ENCODE data around the gene SIGLEC14.
"Not testable (repeated sequence)": the region's sequence is repeated elsewhere in the genome, so short reads cannot be mapped to it uniquely, and the experiment has no call there.

The SIGLEC14 gene

GRCh38 chr19:51646730-51647129 lies at the start of gene SIGLEC14:
TSS of gene SIGLEC14 (minus strand) at chr19:51646825. CDS start at chr19:51646759, 66 bp downstream.
- H3K4me1 Mint-ChIP-seq (ENCODE audit: low read depth) = peaks cover 64% of the 10 kb centered on the region
- H3K27me3 Mint-ChIP-seq = not testable (repeated sequence)

GRCh38 chr19:51695702-51696315 lies 49.2 kb upstream of the SIGLEC14 start:
- H3K4me3 Mint-ChIP-seq = no peak overlapping the region
- no peaks in the 10 kb centered on the region for H3K36me3 Mint-ChIP-seq (ENCODE audit: low read depth)
- intact Hi-C loops (cut with micrococcal nuclease) = no loop called here
- H3K9me3 Mint-ChIP-seq = no peaks in the 10 kb centered on the region
- peaks cover 29% of the 10 kb centered on the region for H3K4me1 Mint-ChIP-seq (ENCODE audit: low read depth)
- H3K27me3 Mint-ChIP-seq = peaks cover 79% of the 10 kb centered on the region
- H3K27ac Mint-ChIP-seq = no peak overlapping the region

More at GRCh38 chr19:51646730-51647129, at the start of gene SIGLEC14:
- H3K9me3 Mint-ChIP-seq; intact Hi-C loops (cut with micrococcal nuclease): not testable (repeated sequence)
- Mint-ChIP-seq H3K36me3 (ENCODE audit: low read depth) (peaks cover 27% of the 10 kb centered on the region), H3K4me3 (peak within 1 kb of the TSS; percentile 53), H3K27ac (peak within 1 kb of the TSS; percentile 75)

GRCh38 chr19:51695088-51695487 lies 48.5 kb upstream of the SIGLEC14 start:
- Mint-ChIP-seq H3K9me3 (no peaks in the 10 kb centered on the region), H3K27ac (no peak overlapping the region)

GRCh38 chr19:51694318-51695085 lies 47.9 kb upstream of the SIGLEC14 start:
- H3K36me3 Mint-ChIP-seq (ENCODE audit: low read depth) = no peaks in the 10 kb centered on the region
- H3K27me3 Mint-ChIP-seq = peaks cover 82% of the 10 kb centered on the region
- no peak overlapping the region for H3K27ac Mint-ChIP-seq
- H3K4me3 Mint-ChIP-seq = no peak overlapping the region
- intact Hi-C loops (cut with micrococcal nuclease) = no loop called here
- no peaks in the 10 kb centered on the region for H3K9me3 Mint-ChIP-seq
- H3K4me1 Mint-ChIP-seq (ENCODE audit: low read depth) = peaks cover 39% of the 10 kb centered on the region

More at GRCh38 chr19:51695088-51695487, 48.5 kb upstream of the SIGLEC14 start:
- Mint-ChIP-seq H3K4me3 (no peak overlapping the region), H3K27me3 (peaks cover 81% of the 10 kb centered on the region), H3K36me3 (ENCODE audit: low read depth) (no peaks in the 10 kb centered on the region), H3K4me1 (ENCODE audit: low read depth) (peaks cover 33% of the 10 kb centered on the region)
- intact Hi-C loops (cut with micrococcal nuclease) = no loop called here

GRCh38 chr19:51693819-51694218 lies 47.2 kb upstream of the SIGLEC14 start:
- no peaks in the 10 kb centered on the region for H3K36me3 Mint-ChIP-seq (ENCODE audit: low read depth)
- H3K4me3 Mint-ChIP-seq = no peak overlapping the region
- H3K27ac Mint-ChIP-seq = no peak overlapping the region
- H3K27me3 Mint-ChIP-seq = peaks cover 80% of the 10 kb centered on the region
- H3K4me1 Mint-ChIP-seq (ENCODE audit: low read depth) = peaks cover 41% of the 10 kb centered on the region
- H3K9me3 Mint-ChIP-seq = no peaks in the 10 kb centered on the region
- intact Hi-C loops (cut with micrococcal nuclease) = no loop called here

- intact Hi-C loops (cut with micrococcal nuclease) = no loop called here
- Mint-ChIP-seq H3K4me1 (ENCODE audit: low read depth) (peaks cover 46% of the 10 kb centered on the region), H3K27me3 (peaks cover 81% of the 10 kb centered on the region), H3K4me3 (no peak within 1 kb of the TSS), H3K36me3 (ENCODE audit: low read depth) (no peaks in the 10 kb centered on the region), H3K27ac (no peak within 1 kb of the TSS), H3K9me3 (no peaks in the 10 kb centered on the region)
Observed at GRCh38 chr19:51693260-51693659, 46.6 kb upstream of the SIGLEC14 start, which contains the start of gene SPACA6. TSS of gene SPACA6 (plus strand) at chr19:51693330. CDS start at chr19:51693527, 197 bp downstream.

- H3K9me3 Mint-ChIP-seq = no peaks in the 10 kb centered on the region
- intact Hi-C loops (cut with micrococcal nuclease) = no loop called here
- no peaks in the 10 kb centered on the region for H3K36me3 Mint-ChIP-seq (ENCODE audit: low read depth)
- H3K4me3 Mint-ChIP-seq = no peak overlapping the region
- peaks cover 84% of the 10 kb centered on the region for H3K27me3 Mint-ChIP-seq
- H3K27ac Mint-ChIP-seq = no peak overlapping the region
- H3K4me1 Mint-ChIP-seq (ENCODE audit: low read depth) = peaks cover 54% of the 10 kb centered on the region
Observed at GRCh38 chr19:51692468-51692867, 45.8 kb upstream of the SIGLEC14 start.

- intact Hi-C loops (cut with micrococcal nuclease) = no loop called here
- Mint-ChIP-seq H3K9me3 (no peaks in the 10 kb centered on the region), H3K27me3 (peaks cover 83% of the 10 kb centered on the region), H3K4me3 (peak overlapping the region; percentile 7), H3K27ac (no peak overlapping the region), H3K36me3 (ENCODE audit: low read depth) (no peaks in the 10 kb centered on the region), H3K4me1 (ENCODE audit: low read depth) (peaks cover 56% of the 10 kb centered on the region)
Observed at GRCh38 chr19:51691584-51692428, 45.2 kb upstream of the SIGLEC14 start.

- intact Hi-C loops (cut with micrococcal nuclease) = no loop called here
- H3K27me3 Mint-ChIP-seq = peaks cover 82% of the 10 kb centered on the region
- no peaks in the 10 kb centered on the region for H3K9me3 Mint-ChIP-seq
- H3K27ac Mint-ChIP-seq = no peak overlapping the region
- no peaks in the 10 kb centered on the region for H3K36me3 Mint-ChIP-seq (ENCODE audit: low read depth)
- peak overlapping the region; percentile 7 for H3K4me3 Mint-ChIP-seq
- peaks cover 56% of the 10 kb centered on the region for H3K4me1 Mint-ChIP-seq (ENCODE audit: low read depth)
Observed at GRCh38 chr19:51691074-51691583, 44.5 kb upstream of the SIGLEC14 start.

- H3K27me3 Mint-ChIP-seq = peaks cover 82% of the 10 kb centered on the region
- no peaks in the 10 kb centered on the region for H3K9me3 Mint-ChIP-seq
- no peaks in the 10 kb centered on the region for H3K36me3 Mint-ChIP-seq (ENCODE audit: low read depth)
- intact Hi-C loops (cut with micrococcal nuclease) = no loop called here
- peaks cover 52% of the 10 kb centered on the region for H3K4me1 Mint-ChIP-seq (ENCODE audit: low read depth)
- no peak overlapping the region for H3K27ac Mint-ChIP-seq
- peak overlapping the region; percentile 65 for H3K4me3 Mint-ChIP-seq
Observed at GRCh38 chr19:51690454-51691073, 43.9 kb upstream of the SIGLEC14 start.

- H3K27me3 Mint-ChIP-seq = peaks cover 82% of the 10 kb centered on the region
- H3K9me3 Mint-ChIP-seq = no peaks in the 10 kb centered on the region
- H3K36me3 Mint-ChIP-seq (ENCODE audit: low read depth) = no peaks in the 10 kb centered on the region
- H3K4me1 Mint-ChIP-seq (ENCODE audit: low read depth) = peaks cover 45% of the 10 kb centered on the region
- H3K27ac Mint-ChIP-seq = no peak overlapping the region
- intact Hi-C loops (cut with micrococcal nuclease) = no loop called here
- peak overlapping the region; percentile 65 for H3K4me3 Mint-ChIP-seq
Observed at GRCh38 chr19:51689751-51690453, 43.3 kb upstream of the SIGLEC14 start.

- no peaks in the 10 kb centered on the region for H3K9me3 Mint-ChIP-seq
- peaks cover 82% of the 10 kb centered on the region for H3K27me3 Mint-ChIP-seq
- peak overlapping the region; percentile 63 for H3K4me3 Mint-ChIP-seq
- H3K4me1 Mint-ChIP-seq (ENCODE audit: low read depth) = peaks cover 39% of the 10 kb centered on the region
- no peaks in the 10 kb centered on the region for H3K36me3 Mint-ChIP-seq (ENCODE audit: low read depth)
- H3K27ac Mint-ChIP-seq = peak overlapping the region; percentile 13
- intact Hi-C loops (cut with micrococcal nuclease) = no loop called here
Observed at GRCh38 chr19:51688671-51689571, 42.3 kb upstream of the SIGLEC14 start.
